SK-N-SH (cell line): ENCODE results near the gene LCN6. TPM values are rescaled to one million over a fixed set of nuclear protein-coding genes. Genes with fewer than 3 reads are reported as not detected.

Experiments
- CTCF ChIA-PET: fragments of 300-600, 350-600 bp; formaldehyde crosslinking; extraction: SDS; loops from one replicate; lab custom pipeline; 2021; lab: Yijun Ruan, JAX
- POLR2A ChIA-PET: fragments of 350-600 bp; sonication (Branson Sonifier 250); formaldehyde crosslinking; extraction: SDS; loops from one replicate; lab custom pipeline; 2020; ENCODE audit warnings: antibody characterized with exemption, inconsistent platforms; lab: Yijun Ruan, JAX
- DNase-seq: peaks from one replicate; pipeline ENCODE4 v3.0.0; 2012
- H2AFZ ChIP-seq: fragments of 200-600 bp; sonication (generic); 2 replicates; pipeline ENCODE4 v1.8.1; 2016; ENCODE audit warnings: antibody characterized with exemption, mild to moderate bottlenecking, low read depth
- H3F3A ChIP-seq: fragments of 200-600 bp; sonication (generic); replicated peaks from 2 replicates; pipeline ENCODE3; 2016; ENCODE audit warnings: antibody characterized with exemption, mild to moderate bottlenecking; ENCODE audit not compliant: insufficient read depth
- H3K27ac ChIP-seq, 2 experiments: fragments of 200-500 bp in 1 of 2; fragments of 200-600 bp in 1 of 2; sonication (Bioruptor generic) in 1 of 2; sonication (generic), shearing (Covaris generic) in 1 of 2; 2 replicates each; pipeline versions ENCODE4 v1.5.1 to v1.6.1; 2014 to 2016; ENCODE audit warnings: low read depth in 2 of 2, inconsistent platforms in 1 of 2, low read length in 1 of 2, mild to moderate bottlenecking in 1 of 2, mixed read lengths in 1 of 2
- H3K27me3 ChIP-seq: fragments of 200-600 bp; sonication (generic), shearing (Covaris generic); 2 replicates; pipeline ENCODE4 v1.6.1; 2016; ENCODE audit warnings: mixed run types; ENCODE audit not compliant: insufficient read depth
- H3K36me3 ChIP-seq, 2 experiments: fragments of 200-500 bp in 1 of 2; fragments of 200-600 bp in 1 of 2; sonication (Bioruptor generic) in 1 of 2; sonication (generic) in 1 of 2; replicated peaks in 1 of 2; 2 replicates each; pipeline versions ENCODE3 to v1.5.1; 2014 to 2016; ENCODE audit warnings: low read length in 1 of 2, mild to moderate bottlenecking in 1 of 2; ENCODE audit not compliant: insufficient read depth in 2 of 2, control insufficient read depth in 1 of 2
- H3K4me1 ChIP-seq, 2 experiments: fragments of 200-500 bp in 1 of 2; fragments of 200-600 bp in 1 of 2; sonication (Bioruptor generic) in 1 of 2; sonication (generic), shearing (Covaris generic) in 1 of 2; 2 replicates each; pipeline versions ENCODE4 v1.5.1 to v1.6.1; 2014 to 2016; ENCODE audit warnings: low read depth in 1 of 2, low read length in 1 of 2, mixed run types in 1 of 2; ENCODE audit not compliant: insufficient read depth in 2 of 2, control insufficient read depth in 1 of 2
- H3K4me2 ChIP-seq: fragments of 200-600 bp; sonication (generic), shearing (Covaris generic); 2 replicates; pipeline ENCODE4 v1.6.1; 2017; ENCODE audit warnings: mixed run types
- H3K4me3 ChIP-seq, 2 experiments: fragments of 200-500 bp in 1 of 2; fragments of 200-600 bp in 1 of 2; sonication (Bioruptor generic) in 1 of 2; sonication (generic), shearing (Covaris generic) in 1 of 2; 2 replicates each; pipeline versions ENCODE4 v1.5.1 to v1.8.1; 2014 to 2016; ENCODE audit warnings: low read depth in 2 of 2, inconsistent platforms in 1 of 2, low read length in 1 of 2, mild to moderate bottlenecking in 1 of 2, mixed read lengths in 1 of 2, moderate library complexity in 1 of 2
- H3K79me2 ChIP-seq: fragments of 200-600 bp; sonication (generic); 2 replicates; pipeline ENCODE4 v1.8.1; 2017; ENCODE audit warnings: mild to moderate bottlenecking; ENCODE audit not compliant: insufficient read depth
- H3K9ac ChIP-seq: fragments of 200-600 bp; sonication (generic); 2 replicates; pipeline ENCODE4 v1.6.1; 2017; ENCODE audit warnings: mixed run types
- H3K9me2 ChIP-seq: fragments of 200-600 bp; sonication (generic); 2 replicates; pipeline ENCODE4 v1.6.1; 2017; ENCODE audit warnings: mixed run types
- H3K9me3 ChIP-seq: fragments of 200-600 bp; sonication (generic); 2 replicates; pipeline ENCODE4 v1.6.1; 2017; ENCODE audit warnings: mixed run types, mild to moderate bottlenecking, moderate library complexity
- H4K20me1 ChIP-seq: fragments of 200-600 bp; sonication (generic); 2 replicates; pipeline ENCODE4 v1.6.1; 2017; ENCODE audit warnings: mild to moderate bottlenecking, mixed run types; ENCODE audit not compliant: insufficient read depth
- GABPA ChIP-seq: IDR thresholded peaks from 2 replicates; pipeline ENCODE4 v1.4.0; 2012; ENCODE audit warnings: low read depth, mild to moderate bottlenecking
- SIN3A ChIP-seq: IDR thresholded peaks from 2 replicates; pipeline ENCODE4 v1.6.1; 2012; ENCODE audit warnings: low read depth, mild to moderate bottlenecking, low read length, moderate library complexity, borderline replicate concordance
- SMC3 ChIP-seq: IDR thresholded peaks from 2 replicates; pipeline ENCODE4 v1.6.1; 2012; ENCODE audit warnings: low read depth, low read length, improper control_type of control experiment
- WGBS: methylation state at CpG from one replicate; pipeline ENCODE4 v1.1.6; 2017; ENCODE audit warnings: low lambda C conversion rate; 5-methylcytosine and 5-hydroxymethylcytosine counted together
- polyA plus RNA-seq, 3 experiments: library from polyadenylated mRNA; depleted of rRNA; stranded (reverse); fragments of >200 nt; gene quantifications; 2 replicates each; pipeline ENCODE4 v1.2.3, GENCODE V29; 2012
- TF ChIP-seq, protein P1 (sequence below): IDR thresholded peaks from 2 replicates; pipeline ENCODE4; 2012
- TF ChIP-seq, protein P2 (sequence below): IDR thresholded peaks from 2 replicates; pipeline ENCODE4 v1.4.0; 2012; ENCODE audit warnings: low read depth
- TF ChIP-seq, protein P3 (sequence below): IDR thresholded peaks from 2 replicates; pipeline ENCODE4 v1.6.1; 2012; ENCODE audit warnings: mild to moderate bottlenecking, low read depth, low read length, moderate library complexity

LCN6 gene
- polyA plus RNA-seq, 1 of the 3 experiments (the other 2 are of a cell fraction), result not detected

DNA sequence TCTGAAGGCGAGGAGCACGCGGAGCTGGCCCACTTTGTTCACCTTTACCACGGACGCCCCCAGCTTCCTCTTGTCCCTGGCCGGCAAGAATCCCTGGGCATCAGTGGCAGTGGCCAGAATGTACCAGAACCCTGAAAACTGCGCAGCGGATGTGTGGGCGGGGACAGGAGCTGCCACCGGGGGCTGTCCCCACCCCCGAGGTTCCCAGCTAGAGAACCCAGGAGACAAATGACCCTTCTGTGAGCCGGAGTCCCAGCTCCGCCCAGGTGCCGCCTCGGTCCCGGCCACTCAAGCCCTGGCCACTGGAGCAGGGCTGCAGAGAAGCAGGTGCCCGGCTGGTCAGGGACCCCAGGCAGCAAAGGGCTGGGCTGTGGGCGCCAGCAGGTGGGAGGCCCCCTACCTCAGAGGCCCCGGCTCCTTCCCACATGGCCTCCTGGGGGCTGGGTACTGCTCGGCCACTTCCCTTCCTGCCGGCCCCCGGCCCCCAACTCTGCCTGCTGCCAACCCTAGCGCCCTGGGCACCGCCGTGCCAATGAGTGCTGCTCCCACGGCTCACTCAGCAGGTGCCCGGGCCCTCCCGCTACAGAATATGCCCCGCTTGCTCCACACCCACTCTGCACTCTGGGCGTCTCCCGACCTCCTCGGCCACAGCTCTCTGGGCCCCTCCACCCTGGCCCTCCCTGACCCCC lies 6.3 kb downstream of the LCN6 start (continued):
- TF ChIP-seq, protein P1, sequence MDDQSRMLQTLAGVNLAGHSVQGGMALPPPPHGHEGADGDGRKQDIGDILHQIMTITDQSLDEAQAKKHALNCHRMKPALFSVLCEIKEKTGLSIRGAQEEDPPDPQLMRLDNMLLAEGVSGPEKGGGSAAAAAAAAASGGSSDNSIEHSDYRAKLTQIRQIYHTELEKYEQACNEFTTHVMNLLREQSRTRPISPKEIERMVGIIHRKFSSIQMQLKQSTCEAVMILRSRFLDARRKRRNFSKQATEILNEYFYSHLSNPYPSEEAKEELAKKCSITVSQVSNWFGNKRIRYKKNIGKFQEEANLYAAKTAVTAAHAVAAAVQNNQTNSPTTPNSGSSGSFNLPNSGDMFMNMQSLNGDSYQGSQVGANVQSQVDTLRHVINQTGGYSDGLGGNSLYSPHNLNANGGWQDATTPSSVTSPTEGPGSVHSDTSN, result no peak

DNA sequence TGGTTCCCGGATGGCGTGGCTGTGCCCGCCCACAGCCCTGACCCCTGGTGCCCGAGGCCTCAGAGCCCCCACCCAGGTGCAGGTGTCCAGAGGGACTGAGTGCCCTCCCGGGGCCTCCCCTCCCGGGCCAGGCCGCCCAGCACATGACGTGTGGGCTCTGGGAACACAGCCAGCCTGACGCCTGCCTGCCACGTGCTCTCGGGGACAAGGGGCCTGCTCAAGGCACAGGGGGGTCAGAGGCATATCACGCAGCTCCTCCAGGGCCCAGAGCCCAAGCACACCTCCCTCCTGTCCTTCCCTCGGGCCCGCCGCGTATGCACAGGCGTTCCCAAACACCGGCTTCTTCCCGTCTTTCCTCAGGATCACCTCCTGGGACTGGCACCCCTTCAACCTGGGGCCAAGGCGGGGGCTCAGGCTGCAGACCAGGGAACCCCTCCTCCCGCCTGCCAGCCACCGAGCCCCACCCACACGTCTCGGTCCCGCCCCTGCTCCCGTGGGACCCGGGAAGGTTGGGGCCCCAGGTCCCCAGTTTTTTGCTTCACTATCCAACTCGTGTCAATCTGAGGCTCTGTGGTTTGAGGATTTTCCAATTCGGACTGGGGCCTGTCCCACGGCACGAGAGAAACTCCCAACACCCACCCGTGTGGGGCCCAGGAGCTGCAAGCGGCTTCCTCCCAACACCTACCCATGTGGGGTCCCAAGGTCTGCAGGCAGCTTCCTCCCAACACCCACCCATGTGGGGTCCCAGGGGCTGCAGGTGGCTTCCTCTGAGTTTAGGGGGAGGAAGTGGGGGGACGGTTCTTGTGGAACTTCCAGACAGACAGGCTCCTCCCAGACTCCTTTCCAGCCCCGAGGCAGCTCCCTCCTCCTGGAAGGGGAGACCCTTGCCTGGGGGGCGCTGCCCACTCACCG lies 7.1 kb downstream of the LCN6 start:
- no peaks in the 10 kb centered on the region for H3K9me3 ChIP-seq
- H3K4me3 ChIP-seq, result no peak overlapping the region
- no peaks in the 10 kb centered on the region for H3K36me3 ChIP-seq
- H3F3A ChIP-seq, result no peaks in the 10 kb centered on the region
- H3K27ac ChIP-seq, result no peak overlapping the region
- TF ChIP-seq, protein P2, sequence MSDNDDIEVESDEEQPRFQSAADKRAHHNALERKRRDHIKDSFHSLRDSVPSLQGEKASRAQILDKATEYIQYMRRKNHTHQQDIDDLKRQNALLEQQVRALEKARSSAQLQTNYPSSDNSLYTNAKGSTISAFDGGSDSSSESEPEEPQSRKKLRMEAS, result 0 out of 2 replicates have a peak, but pooled peaks have one; percentile 15
- TF ChIP-seq SMC3, result no peak
- no peak for TF ChIP-seq GABPA
- TF ChIP-seq SIN3A, result no peak
- TF ChIP-seq, protein P3, sequence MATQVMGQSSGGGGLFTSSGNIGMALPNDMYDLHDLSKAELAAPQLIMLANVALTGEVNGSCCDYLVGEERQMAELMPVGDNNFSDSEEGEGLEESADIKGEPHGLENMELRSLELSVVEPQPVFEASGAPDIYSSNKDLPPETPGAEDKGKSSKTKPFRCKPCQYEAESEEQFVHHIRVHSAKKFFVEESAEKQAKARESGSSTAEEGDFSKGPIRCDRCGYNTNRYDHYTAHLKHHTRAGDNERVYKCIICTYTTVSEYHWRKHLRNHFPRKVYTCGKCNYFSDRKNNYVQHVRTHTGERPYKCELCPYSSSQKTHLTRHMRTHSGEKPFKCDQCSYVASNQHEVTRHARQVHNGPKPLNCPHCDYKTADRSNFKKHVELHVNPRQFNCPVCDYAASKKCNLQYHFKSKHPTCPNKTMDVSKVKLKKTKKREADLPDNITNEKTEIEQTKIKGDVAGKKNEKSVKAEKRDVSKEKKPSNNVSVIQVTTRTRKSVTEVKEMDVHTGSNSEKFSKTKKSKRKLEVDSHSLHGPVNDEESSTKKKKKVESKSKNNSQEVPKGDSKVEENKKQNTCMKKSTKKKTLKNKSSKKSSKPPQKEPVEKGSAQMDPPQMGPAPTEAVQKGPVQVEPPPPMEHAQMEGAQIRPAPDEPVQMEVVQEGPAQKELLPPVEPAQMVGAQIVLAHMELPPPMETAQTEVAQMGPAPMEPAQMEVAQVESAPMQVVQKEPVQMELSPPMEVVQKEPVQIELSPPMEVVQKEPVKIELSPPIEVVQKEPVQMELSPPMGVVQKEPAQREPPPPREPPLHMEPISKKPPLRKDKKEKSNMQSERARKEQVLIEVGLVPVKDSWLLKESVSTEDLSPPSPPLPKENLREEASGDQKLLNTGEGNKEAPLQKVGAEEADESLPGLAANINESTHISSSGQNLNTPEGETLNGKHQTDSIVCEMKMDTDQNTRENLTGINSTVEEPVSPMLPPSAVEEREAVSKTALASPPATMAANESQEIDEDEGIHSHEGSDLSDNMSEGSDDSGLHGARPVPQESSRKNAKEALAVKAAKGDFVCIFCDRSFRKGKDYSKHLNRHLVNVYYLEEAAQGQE, result no peak
- H2AFZ ChIP-seq, result no peak overlapping the region
- CTCF ChIA-PET, result interaction anchor here (0.6 to 4.2 kb wide), 6 partner anchors 13 to 409 kb away, joined by 3 to 34 read pairs (median 6); partner anchors contain the start of gene LCN8
- peak; percentile 68 for DNase-seq
- H3K27me3 ChIP-seq, result no peaks in the 10 kb centered on the region
- no peaks in the 10 kb centered on the region for H4K20me1 ChIP-seq
- WGBS, result 70% methylated on average over 25 of the region's 37 CpGs
- H3K9me2 ChIP-seq, result no peaks in the 10 kb centered on the region
- H3K9ac ChIP-seq, result no peak overlapping the region
- H3K4me1 ChIP-seq, result peaks cover 0 to 5% of the 10 kb centered on the region in 2 experiments; a peak in 1 of 4 replicates
- no peak overlapping the region for H3K4me2 ChIP-seq
- POLR2A ChIA-PET, result interaction anchor here (1.0 kb wide), 1 partner anchor 13 kb away, joined by 3 read pairs; no protein-coding TSS in a partner anchor
- no peaks in the 10 kb centered on the region for H3K79me2 ChIP-seq
